GM12865 (cell line): Measurements from ENCODE around the gene GINS2.

Experiments
- DNase-seq: peaks from one replicate; pipeline ENCODE4 v3.0.0; 2010; ENCODE audit warnings: low read depth
- H3K4me3 ChIP-seq: 2 replicates; pipeline ENCODE4 v1.5.1; 2011; ENCODE audit warnings: mild to moderate bottlenecking, low read depth, low read length, control low read depth
- CTCF ChIP-seq: IDR thresholded peaks from 2 replicates; pipeline ENCODE4 v1.5.1; 2011; ENCODE audit warnings: low read length, control low read depth, low read depth, inconsistent platforms; ENCODE audit not compliant: insufficient read depth; ENCODE audit errors: missing control alignments

GINS2 gene

GRCh38 chr16:85646976-85647375 lies 41.8 kb downstream of the GINS2 start:
- DNase-seq: no peak
- no peak overlapping the region for H3K4me3 ChIP-seq
- TF ChIP-seq CTCF: no peak

- no peak overlapping the region for H3K4me3 ChIP-seq
- DNase-seq: no peak
- no peak for TF ChIP-seq CTCF
Measured at GRCh38 chr16:85646358-85646907, 42.3 kb downstream of the GINS2 start.

- TF ChIP-seq CTCF: no peak
- H3K4me3 ChIP-seq: no peak overlapping the region
- no peak for DNase-seq
Measured at GRCh38 chr16:85645021-85645589, 43.6 kb downstream of the GINS2 start.

GRCh38 chr16:85644093-85644712 lies 44.6 kb downstream of the GINS2 start:
- no peak for TF ChIP-seq CTCF
- no peak overlapping the region for H3K4me3 ChIP-seq
- DNase-seq: no peak

- TF ChIP-seq CTCF: no peak
- no peak overlapping the region for H3K4me3 ChIP-seq
- no peak for DNase-seq
Measured at GRCh38 chr16:85643631-85644030, 45.1 kb downstream of the GINS2 start.

GRCh38 chr16:85642762-85643358 lies 45.9 kb downstream of the GINS2 start:
- TF ChIP-seq CTCF: no peak
- H3K4me3 ChIP-seq: no peak overlapping the region
- no peak for DNase-seq
